ENCODE measurements around the gene ITPRIPL1. TPM values are rescaled to one million over a fixed set of nuclear protein-coding genes. Genes with fewer than 3 reads are reported as not detected.

The ITPRIPL1 gene
- total RNA-seq, 1 donor from 2014 or later = 3.7 TPM

DNA sequence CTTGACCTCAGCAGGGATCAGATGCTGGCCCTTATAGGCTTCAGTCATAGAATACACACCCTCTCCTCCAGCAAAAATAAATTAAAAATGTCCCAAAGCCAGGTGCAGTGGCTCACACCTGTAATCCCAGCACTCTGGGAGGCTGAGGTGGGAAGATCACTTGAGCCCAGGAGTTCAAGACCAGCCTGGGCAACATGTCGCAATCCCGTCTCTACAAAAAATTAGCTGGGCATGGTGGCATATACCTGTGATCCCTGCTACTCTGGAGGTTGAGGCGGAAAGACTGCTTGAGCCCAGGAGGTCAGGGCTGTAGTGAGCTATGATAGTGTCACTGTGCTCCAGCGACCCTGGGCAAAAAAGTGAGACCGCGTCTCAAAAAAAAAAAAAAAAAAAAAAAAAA lies 4.8 kb downstream of the ITPRIPL1 start:
- H3K27ac ChIP-seq (ENCODE audit: low read depth, low read length) = no peak overlapping the region
- H3K9ac ChIP-seq (ENCODE audit: low read depth in 1 of 3, low read length in 3 of 3) = no peak overlapping the region
- H3K4me1 ChIP-seq (ENCODE audit: control insufficient read depth in 3 of 3, insufficient read depth in 3 of 3, low read length in 3 of 3) = peaks cover 9 to 13% (median 10%) of the 10 kb centered on the region in 3 donors
- H3K27me3 ChIP-seq (ENCODE audit: control insufficient read depth in 3 of 3, insufficient read depth in 3 of 3, low read length in 3 of 3) = peaks cover 13 to 21% (median 13%) of the 10 kb centered on the region in 3 donors
- no peaks in the 10 kb centered on the region for H3K36me3 ChIP-seq (ENCODE audit: control insufficient read depth in 3 of 3, insufficient read depth in 3 of 3, low read length in 3 of 3)
- H3K9me3 ChIP-seq (ENCODE audit: control insufficient read depth in 3 of 3, low read length in 3 of 3) = no peaks in the 10 kb centered on the region
- no peak overlapping the region for H3K4me3 ChIP-seq (ENCODE audit: low read length in 3 of 3)

DNA sequence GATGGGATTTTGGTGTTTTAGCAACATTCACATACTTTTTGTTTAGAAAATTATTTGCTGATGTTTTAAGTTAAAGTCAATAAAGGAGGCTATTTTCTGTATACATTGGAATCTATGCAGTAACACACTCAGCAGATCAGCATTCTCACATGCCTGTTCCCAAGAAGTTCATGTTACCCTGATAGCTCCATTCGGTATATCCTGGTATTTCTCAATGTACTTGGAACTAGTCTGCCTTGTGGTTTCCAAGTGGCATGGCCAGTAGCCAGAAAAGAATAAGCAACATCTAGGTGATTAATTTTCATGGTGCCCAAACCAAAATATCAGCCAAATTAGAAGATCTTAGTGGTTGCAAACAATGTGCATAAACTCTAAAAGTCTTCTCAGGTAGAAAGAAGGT lies 5.3 kb downstream of the ITPRIPL1 start:
- Histone ChIP-seq H3K9ac (ENCODE audit: low read depth in 1 of 3, low read length in 3 of 3) (no peak overlapping the region), H3K4me3 (ENCODE audit: low read length in 3 of 3) (no peak overlapping the region), H3K27me3 (ENCODE audit: control insufficient read depth in 3 of 3, insufficient read depth in 3 of 3, low read length in 3 of 3) (peaks cover 7 to 16% (median 10%) of the 10 kb centered on the region in 3 donors), H3K4me1 (ENCODE audit: control insufficient read depth in 3 of 3, insufficient read depth in 3 of 3, low read length in 3 of 3) (peaks cover 9 to 17% (median 10%) of the 10 kb centered on the region in 3 donors), H3K27ac (ENCODE audit: low read depth, low read length) (no peak overlapping the region), H3K9me3 (ENCODE audit: control insufficient read depth in 3 of 3, low read length in 3 of 3) (no peaks in the 10 kb centered on the region), H3K36me3 (ENCODE audit: control insufficient read depth in 3 of 3, insufficient read depth in 3 of 3, low read length in 3 of 3) (no peaks in the 10 kb centered on the region)

DNA sequence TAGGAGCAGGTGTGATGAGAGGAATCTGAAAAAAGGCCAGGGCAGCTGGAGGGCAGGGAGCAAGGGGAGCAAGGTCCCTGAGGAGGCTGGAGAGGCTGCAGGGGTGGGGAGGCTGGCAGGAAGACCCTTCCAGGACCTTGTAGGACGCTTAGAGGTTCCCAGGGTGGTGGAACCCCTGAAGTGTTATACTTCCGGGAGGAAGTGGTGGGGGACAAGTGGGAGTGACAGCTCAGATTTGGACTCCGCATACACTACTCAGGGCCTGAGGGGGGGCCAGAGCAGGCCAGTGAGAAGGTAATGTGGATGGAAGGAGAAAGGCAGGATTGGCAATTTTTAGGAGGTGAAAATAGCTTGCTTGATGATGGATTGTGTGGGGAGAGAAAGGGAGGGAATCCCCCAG lies 8.6 kb downstream of the ITPRIPL1 start:
- Histone ChIP-seq H3K36me3 (ENCODE audit: control insufficient read depth in 3 of 3, insufficient read depth in 3 of 3, low read length in 3 of 3) (no peaks in the 10 kb centered on the region), H3K4me3 (ENCODE audit: low read length in 3 of 3) (no peak overlapping the region), H3K27ac (ENCODE audit: low read depth, low read length) (no peak overlapping the region), H3K27me3 (ENCODE audit: control insufficient read depth in 3 of 3, insufficient read depth in 3 of 3, low read length in 3 of 3) (no peaks in the 10 kb centered on the region), H3K9ac (ENCODE audit: low read depth in 1 of 3, low read length in 3 of 3) (no peak overlapping the region), H3K9me3 (ENCODE audit: control insufficient read depth in 3 of 3, low read length in 3 of 3) (no peaks in the 10 kb centered on the region), H3K4me1 (ENCODE audit: control insufficient read depth in 3 of 3, insufficient read depth in 3 of 3, low read length in 3 of 3) (peaks cover 10 to 19% (median 12%) of the 10 kb centered on the region in 3 donors)

DNA sequence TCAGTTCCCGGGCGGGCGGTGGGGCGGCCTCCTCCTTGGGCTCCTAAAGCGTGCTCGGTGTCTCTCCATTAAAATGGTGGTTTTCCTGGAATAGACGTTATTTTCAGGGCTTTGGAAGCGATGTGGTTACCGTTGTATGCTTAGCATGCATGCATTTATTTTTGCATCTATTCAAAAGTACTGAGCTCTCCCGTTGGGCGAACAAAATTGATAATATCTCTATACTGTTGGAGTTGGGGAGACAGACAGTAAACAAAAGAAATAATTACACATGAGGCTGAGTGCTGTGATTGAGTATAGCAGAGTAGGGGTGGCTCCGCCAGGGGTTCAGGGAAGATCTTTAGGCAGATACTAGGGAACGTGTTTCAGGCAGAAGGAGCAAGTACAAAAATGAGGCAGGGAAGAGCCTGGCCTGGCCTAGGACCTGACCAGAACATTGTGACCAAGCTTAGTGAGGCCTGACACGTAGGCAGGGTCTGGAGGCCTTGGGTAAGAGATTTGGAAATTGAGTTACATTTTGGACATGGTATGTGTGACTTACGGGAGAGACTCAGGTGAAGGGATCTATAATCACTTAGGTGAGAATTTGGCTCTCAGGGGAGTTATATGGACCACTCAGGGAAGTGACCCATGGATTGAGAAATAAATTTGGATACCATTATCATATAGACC lies 11.1 kb downstream of the ITPRIPL1 start:
- peak overlapping the region in 2 of 3 donors; percentile 40 to 92 for H3K9ac ChIP-seq (ENCODE audit: low read depth in 1 of 3, low read length in 3 of 3)
- no peaks in the 10 kb centered on the region for H3K36me3 ChIP-seq (ENCODE audit: control insufficient read depth in 3 of 3, insufficient read depth in 3 of 3, low read length in 3 of 3)
- peaks cover 8 to 14% (median 12%) of the 10 kb centered on the region in 3 donors for H3K4me1 ChIP-seq (ENCODE audit: control insufficient read depth in 3 of 3, insufficient read depth in 3 of 3, low read length in 3 of 3)
- H3K27ac ChIP-seq (ENCODE audit: low read depth, low read length) = no peak overlapping the region
- peak overlapping the region; percentile 61 to 86 (median 84) for H3K4me3 ChIP-seq (ENCODE audit: low read length in 3 of 3)
- H3K9me3 ChIP-seq (ENCODE audit: control insufficient read depth in 3 of 3, low read length in 3 of 3) = no peaks in the 10 kb centered on the region
- no peaks in the 10 kb centered on the region for H3K27me3 ChIP-seq (ENCODE audit: control insufficient read depth in 3 of 3, insufficient read depth in 3 of 3, low read length in 3 of 3)

DNA sequence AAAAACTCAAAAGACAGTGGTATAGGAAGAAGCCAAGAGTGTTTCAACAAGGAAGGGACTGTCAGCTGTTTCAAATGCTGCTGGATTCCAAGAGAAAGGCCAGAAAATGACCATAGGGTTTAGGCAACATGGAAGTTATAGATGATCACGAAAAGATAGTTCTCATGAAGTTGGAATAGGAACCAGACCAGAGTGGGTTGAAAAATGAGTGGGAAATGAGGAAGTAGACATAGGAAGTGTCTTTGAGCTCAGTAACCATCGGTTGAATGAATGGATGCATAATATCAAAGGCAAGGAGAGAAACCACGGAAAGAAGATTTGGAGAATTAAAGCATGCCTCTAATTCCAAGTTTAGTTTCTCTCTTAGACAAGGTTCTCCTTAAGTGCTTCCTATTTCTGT lies 11.8 kb downstream of the ITPRIPL1 start:
- no peak overlapping the region for H3K27ac ChIP-seq (ENCODE audit: low read depth, low read length)
- H3K9me3 ChIP-seq (ENCODE audit: control insufficient read depth in 3 of 3, low read length in 3 of 3) = no peaks in the 10 kb centered on the region
- H3K4me1 ChIP-seq (ENCODE audit: control insufficient read depth in 3 of 3, insufficient read depth in 3 of 3, low read length in 3 of 3) = peaks cover 8 to 14% (median 12%) of the 10 kb centered on the region in 3 donors
- H3K36me3 ChIP-seq (ENCODE audit: control insufficient read depth in 3 of 3, insufficient read depth in 3 of 3, low read length in 3 of 3) = no peaks in the 10 kb centered on the region
- no peak overlapping the region for H3K9ac ChIP-seq (ENCODE audit: low read depth in 1 of 3, low read length in 3 of 3)
- no peak overlapping the region for H3K4me3 ChIP-seq (ENCODE audit: low read length in 3 of 3)
- no peaks in the 10 kb centered on the region for H3K27me3 ChIP-seq (ENCODE audit: control insufficient read depth in 3 of 3, insufficient read depth in 3 of 3, low read length in 3 of 3)

DNA sequence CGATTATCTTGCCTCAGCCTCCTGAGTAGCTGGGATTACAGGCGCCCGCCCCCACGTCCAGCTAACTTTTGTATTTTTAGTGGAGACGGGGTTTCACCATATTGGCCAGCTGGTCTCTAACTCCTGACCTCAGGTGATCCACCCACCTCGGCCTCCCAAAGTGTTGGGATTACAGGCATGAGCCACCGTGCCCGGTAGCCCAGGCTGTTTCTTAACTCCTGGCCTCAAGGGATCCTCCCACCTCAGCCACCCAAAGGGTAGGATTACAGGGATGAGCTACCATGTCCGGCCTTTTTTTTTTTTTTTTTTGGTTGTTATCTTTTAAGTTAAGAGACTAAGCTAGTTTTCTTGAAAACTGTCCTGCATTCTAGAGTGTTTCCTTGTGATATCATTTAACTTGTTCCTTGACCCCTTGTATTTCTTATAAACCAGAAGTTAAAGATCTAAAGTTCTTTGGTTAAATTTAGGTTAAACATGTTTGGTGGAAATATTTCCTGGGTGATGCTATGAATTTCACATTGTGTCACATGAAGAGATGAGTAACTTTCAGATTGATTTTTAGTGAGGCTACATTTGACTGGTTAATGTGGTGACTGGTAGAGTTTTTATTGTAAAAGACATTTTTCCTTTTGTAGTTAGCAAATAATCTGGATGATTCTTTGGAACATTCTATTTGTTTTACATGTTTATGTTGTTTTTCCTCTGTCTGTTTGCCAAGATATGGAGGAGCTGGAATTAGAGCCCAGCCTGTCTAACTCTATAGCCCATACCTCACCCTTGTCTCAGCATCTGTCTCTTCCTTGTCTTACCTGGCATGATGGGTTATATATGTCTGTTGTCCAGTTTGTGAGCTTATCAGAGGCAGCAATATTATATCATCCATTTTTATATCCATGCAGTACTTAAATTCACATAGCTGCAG lies 15.6 kb downstream of the ITPRIPL1 start:
- Histone ChIP-seq H3K27ac (ENCODE audit: low read depth, low read length) (no peak overlapping the region), H3K4me3 (ENCODE audit: low read length in 3 of 3) (no peak overlapping the region), H3K9me3 (ENCODE audit: control insufficient read depth in 3 of 3, low read length in 3 of 3) (no peaks in the 10 kb centered on the region), H3K27me3 (ENCODE audit: control insufficient read depth in 3 of 3, insufficient read depth in 3 of 3, low read length in 3 of 3) (no peaks in the 10 kb centered on the region), H3K36me3 (ENCODE audit: control insufficient read depth in 3 of 3, insufficient read depth in 3 of 3, low read length in 3 of 3) (no peaks in the 10 kb centered on the region), H3K9ac (ENCODE audit: low read depth in 1 of 3, low read length in 3 of 3) (no peak overlapping the region), H3K4me1 (ENCODE audit: control insufficient read depth in 3 of 3, insufficient read depth in 3 of 3, low read length in 3 of 3) (peaks cover 2 to 5% (median 5%) of the 10 kb centered on the region in 3 donors)

DNA sequence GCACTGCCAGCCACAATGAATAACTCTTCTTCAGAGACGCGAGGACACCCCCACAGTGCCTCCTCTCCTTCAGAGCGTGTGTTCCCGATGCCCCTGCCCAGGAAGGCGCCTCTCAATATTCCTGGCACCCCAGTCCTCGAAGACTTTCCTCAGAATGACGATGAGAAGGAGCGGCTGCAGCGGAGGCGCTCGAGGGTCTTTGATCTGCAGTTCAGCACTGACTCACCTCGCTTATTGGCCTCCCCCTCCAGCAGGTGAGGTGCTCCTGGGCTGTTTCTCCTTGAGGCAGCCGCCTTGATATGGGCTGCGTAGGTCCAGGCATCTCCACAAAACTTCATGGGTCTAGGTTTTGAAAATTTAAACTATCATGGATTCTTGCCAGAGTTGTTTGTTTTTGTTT lies 16.5 kb downstream of the ITPRIPL1 start:
- Histone ChIP-seq H3K4me3 (ENCODE audit: low read length in 3 of 3) (no peak overlapping the region), H3K4me1 (ENCODE audit: control insufficient read depth in 3 of 3, insufficient read depth in 3 of 3, low read length in 3 of 3) (no peaks in the 10 kb centered on the region), H3K9ac (ENCODE audit: low read depth in 1 of 3, low read length in 3 of 3) (no peak overlapping the region), H3K27me3 (ENCODE audit: control insufficient read depth in 3 of 3, insufficient read depth in 3 of 3, low read length in 3 of 3) (no peaks in the 10 kb centered on the region), H3K27ac (ENCODE audit: low read depth, low read length) (no peak overlapping the region), H3K36me3 (ENCODE audit: control insufficient read depth in 3 of 3, insufficient read depth in 3 of 3, low read length in 3 of 3) (no peaks in the 10 kb centered on the region), H3K9me3 (ENCODE audit: control insufficient read depth in 3 of 3, low read length in 3 of 3) (no peaks in the 10 kb centered on the region)

DNA sequence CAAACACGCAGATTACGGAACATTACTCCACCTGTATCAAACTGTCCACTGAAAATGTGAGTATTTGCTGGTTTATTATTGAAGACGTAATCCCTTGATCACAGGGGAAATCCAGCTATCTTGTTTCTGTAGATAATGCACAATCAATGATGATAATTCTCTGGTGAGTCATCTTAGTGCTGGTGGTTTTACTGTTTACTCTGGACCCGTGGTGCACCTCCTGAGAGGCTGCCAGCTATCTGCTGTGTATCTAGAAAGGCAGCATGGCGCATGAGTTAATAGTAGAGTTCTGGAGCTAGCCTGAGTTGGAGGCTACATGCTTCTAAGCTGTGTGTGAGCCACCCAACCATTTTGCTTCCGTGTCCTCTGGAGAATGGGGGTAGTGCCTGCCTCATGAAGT lies 17.0 kb downstream of the ITPRIPL1 start:
- Histone ChIP-seq H3K36me3 (ENCODE audit: control insufficient read depth in 3 of 3, insufficient read depth in 3 of 3, low read length in 3 of 3) (no peaks in the 10 kb centered on the region), H3K9me3 (ENCODE audit: control insufficient read depth in 3 of 3, low read length in 3 of 3) (no peaks in the 10 kb centered on the region), H3K27me3 (ENCODE audit: control insufficient read depth in 3 of 3, insufficient read depth in 3 of 3, low read length in 3 of 3) (no peaks in the 10 kb centered on the region), H3K4me1 (ENCODE audit: control insufficient read depth in 3 of 3, insufficient read depth in 3 of 3, low read length in 3 of 3) (no peaks in the 10 kb centered on the region), H3K9ac (ENCODE audit: low read depth in 1 of 3, low read length in 3 of 3) (no peak overlapping the region), H3K27ac (ENCODE audit: low read depth, low read length) (no peak overlapping the region), H3K4me3 (ENCODE audit: low read length in 3 of 3) (no peak overlapping the region)

DNA sequence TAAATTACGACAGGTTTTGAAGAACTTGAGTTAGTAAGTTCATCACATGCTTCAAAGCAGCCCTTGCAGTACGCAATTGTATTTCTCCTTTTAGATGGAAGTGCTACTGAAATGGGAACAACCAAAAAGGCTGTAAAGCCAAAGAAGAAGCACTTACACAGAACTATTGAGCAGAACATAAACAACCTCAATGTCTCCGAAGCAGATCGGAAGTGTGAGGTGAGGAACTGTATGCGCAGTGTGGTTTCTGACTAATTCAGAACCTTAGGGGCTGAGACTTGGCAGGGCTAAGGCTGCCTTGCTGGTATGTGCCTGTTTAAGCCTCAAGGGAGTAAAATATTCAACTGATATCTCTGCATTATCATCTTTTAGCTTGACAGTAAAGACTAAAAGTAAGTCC lies 18.9 kb downstream of the ITPRIPL1 start:
- Histone ChIP-seq H3K4me3 (ENCODE audit: low read length in 3 of 3) (no peak overlapping the region), H3K27me3 (ENCODE audit: control insufficient read depth in 3 of 3, insufficient read depth in 3 of 3, low read length in 3 of 3) (no peaks in the 10 kb centered on the region), H3K9me3 (ENCODE audit: control insufficient read depth in 3 of 3, low read length in 3 of 3) (no peaks in the 10 kb centered on the region), H3K36me3 (ENCODE audit: control insufficient read depth in 3 of 3, insufficient read depth in 3 of 3, low read length in 3 of 3) (no peaks in the 10 kb centered on the region), H3K27ac (ENCODE audit: low read depth, low read length) (no peak overlapping the region), H3K4me1 (ENCODE audit: control insufficient read depth in 3 of 3, insufficient read depth in 3 of 3, low read length in 3 of 3) (no peaks in the 10 kb centered on the region), H3K9ac (ENCODE audit: low read depth in 1 of 3, low read length in 3 of 3) (no peak overlapping the region)

DNA sequence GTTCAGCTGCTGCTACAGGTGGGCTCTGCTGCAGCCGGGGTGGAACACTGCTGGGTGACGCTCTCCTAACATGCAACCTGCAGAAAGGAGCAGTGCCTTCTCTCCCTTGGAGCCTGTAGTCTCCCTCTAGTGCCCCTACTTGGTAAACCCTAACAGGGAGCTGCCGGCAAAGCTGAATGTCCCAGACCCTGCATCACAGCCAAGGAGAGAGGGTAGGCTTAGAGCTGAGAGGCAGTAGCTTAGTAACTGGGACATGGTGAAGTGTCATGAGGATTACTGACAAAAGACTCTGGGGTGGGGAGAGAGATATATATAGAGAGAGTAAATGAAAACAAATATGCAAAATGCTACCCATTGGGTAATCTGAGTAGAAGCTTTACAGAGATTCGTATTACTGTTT lies 20.3 kb downstream of the ITPRIPL1 start:
- H3K27me3 ChIP-seq (ENCODE audit: control insufficient read depth in 3 of 3, insufficient read depth in 3 of 3, low read length in 3 of 3) = no peaks in the 10 kb centered on the region
- no peak overlapping the region for H3K9ac ChIP-seq (ENCODE audit: low read depth in 1 of 3, low read length in 3 of 3)
- no peak overlapping the region for H3K4me3 ChIP-seq (ENCODE audit: low read length in 3 of 3)
- H3K9me3 ChIP-seq (ENCODE audit: control insufficient read depth in 3 of 3, low read length in 3 of 3) = no peaks in the 10 kb centered on the region
- no peaks in the 10 kb centered on the region for H3K36me3 ChIP-seq (ENCODE audit: control insufficient read depth in 3 of 3, insufficient read depth in 3 of 3, low read length in 3 of 3)
- H3K27ac ChIP-seq (ENCODE audit: low read depth, low read length) = no peak overlapping the region
- no peaks in the 10 kb centered on the region for H3K4me1 ChIP-seq (ENCODE audit: control insufficient read depth in 3 of 3, insufficient read depth in 3 of 3, low read length in 3 of 3)
